ENCODE measurements around the gene HSD17B13.

HSD17B13 gene

GRCh38 chr4:87327136-87327535, 4.5 kb upstream of the HSD17B13 start:
- Histone ChIP-seq H3K36me3 (ENCODE audit: insufficient read depth, low read length) (no peaks in the 10 kb centered on the region), H3K79me2 (ENCODE audit: insufficient read depth, low read length) (no peaks in the 10 kb centered on the region), H3K9me3 (ENCODE audit: insufficient read depth, low read length, severe bottlenecking) (no peaks in the 10 kb centered on the region), H3K4me3 (ENCODE audit: low read depth in 1 of 2, low read length in 2 of 2) (no peak overlapping the region), H3K9ac (ENCODE audit: low read depth, low read length) (no peak overlapping the region), H2AFZ (ENCODE audit: low read depth, low read length) (no peak overlapping the region), H3K4me2 (ENCODE audit: insufficient read depth, low read length) (no peak overlapping the region), H3K27ac (ENCODE audit: low read length) (no peak overlapping the region), H3K4me1 (ENCODE audit: insufficient read depth, low read length) (no peaks in the 10 kb centered on the region), H3K27me3 (ENCODE audit: insufficient read depth, low read length, poor library complexity) (no peaks in the 10 kb centered on the region), H4K20me1 (ENCODE audit: insufficient read depth, low read length) (no peaks in the 10 kb centered on the region)
- DNase-seq (no peak), ATAC-seq (ENCODE audit: insufficient read depth, low read depth) (no peak)
- no peak for TF ChIP-seq EZH2 (IDR thresholded peaks at IDR 0.05; ENCODE audit: borderline replicate concordance, low read depth, low read length, severe bottlenecking)
- TF ChIP-seq, protein P1, sequence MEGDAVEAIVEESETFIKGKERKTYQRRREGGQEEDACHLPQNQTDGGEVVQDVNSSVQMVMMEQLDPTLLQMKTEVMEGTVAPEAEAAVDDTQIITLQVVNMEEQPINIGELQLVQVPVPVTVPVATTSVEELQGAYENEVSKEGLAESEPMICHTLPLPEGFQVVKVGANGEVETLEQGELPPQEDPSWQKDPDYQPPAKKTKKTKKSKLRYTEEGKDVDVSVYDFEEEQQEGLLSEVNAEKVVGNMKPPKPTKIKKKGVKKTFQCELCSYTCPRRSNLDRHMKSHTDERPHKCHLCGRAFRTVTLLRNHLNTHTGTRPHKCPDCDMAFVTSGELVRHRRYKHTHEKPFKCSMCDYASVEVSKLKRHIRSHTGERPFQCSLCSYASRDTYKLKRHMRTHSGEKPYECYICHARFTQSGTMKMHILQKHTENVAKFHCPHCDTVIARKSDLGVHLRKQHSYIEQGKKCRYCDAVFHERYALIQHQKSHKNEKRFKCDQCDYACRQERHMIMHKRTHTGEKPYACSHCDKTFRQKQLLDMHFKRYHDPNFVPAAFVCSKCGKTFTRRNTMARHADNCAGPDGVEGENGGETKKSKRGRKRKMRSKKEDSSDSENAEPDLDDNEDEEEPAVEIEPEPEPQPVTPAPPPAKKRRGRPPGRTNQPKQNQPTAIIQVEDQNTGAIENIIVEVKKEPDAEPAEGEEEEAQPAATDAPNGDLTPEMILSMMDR (IDR thresholded peaks at IDR 0.05; ENCODE audit: borderline replicate concordance, extremely low read depth, low read length, poor library complexity, severe bottlenecking), result no peak

GRCh38 chr4:87326460-87326859, 3.8 kb upstream of the HSD17B13 start:
- H3K27ac ChIP-seq (ENCODE audit: low read length), result no peak overlapping the region
- H3K27me3 ChIP-seq (ENCODE audit: insufficient read depth, low read length, poor library complexity), result no peaks in the 10 kb centered on the region
- DNase-seq (no peak), ATAC-seq (ENCODE audit: insufficient read depth, low read depth) (no peak)
- no peaks in the 10 kb centered on the region for H3K36me3 ChIP-seq (ENCODE audit: insufficient read depth, low read length)
- no peaks in the 10 kb centered on the region for H4K20me1 ChIP-seq (ENCODE audit: insufficient read depth, low read length)
- no peak overlapping the region for H2AFZ ChIP-seq (ENCODE audit: low read depth, low read length)
- H3K4me1 ChIP-seq (ENCODE audit: insufficient read depth, low read length), result no peaks in the 10 kb centered on the region
- no peak overlapping the region for H3K9ac ChIP-seq (ENCODE audit: low read depth, low read length)
- no peak overlapping the region for H3K4me3 ChIP-seq (ENCODE audit: low read depth in 1 of 2, low read length in 2 of 2)
- H3K9me3 ChIP-seq (ENCODE audit: insufficient read depth, low read length, severe bottlenecking), result no peaks in the 10 kb centered on the region
- no peak overlapping the region for H3K4me2 ChIP-seq (ENCODE audit: insufficient read depth, low read length)
- H3K79me2 ChIP-seq (ENCODE audit: insufficient read depth, low read length), result no peaks in the 10 kb centered on the region
- TF ChIP-seq EZH2 (IDR thresholded peaks at IDR 0.05; ENCODE audit: borderline replicate concordance, low read depth, low read length, severe bottlenecking), result no peak
- TF ChIP-seq, protein P1 (IDR thresholded peaks at IDR 0.05; ENCODE audit: borderline replicate concordance, extremely low read depth, low read length, poor library complexity, severe bottlenecking), result no peak

GRCh38 chr4:87321888-87322287, 794 bp downstream of the HSD17B13 start:
- H3K27me3 ChIP-seq (ENCODE audit: insufficient read depth, low read length, poor library complexity), result no peaks in the 10 kb centered on the region
- no peak overlapping the region for H3K27ac ChIP-seq (ENCODE audit: low read length)
- TF ChIP-seq, protein P1 (IDR thresholded peaks at IDR 0.05; ENCODE audit: borderline replicate concordance, extremely low read depth, low read length, poor library complexity, severe bottlenecking), result no peak
- no peak for TF ChIP-seq EZH2 (IDR thresholded peaks at IDR 0.05; ENCODE audit: borderline replicate concordance, low read depth, low read length, severe bottlenecking)
- H3K9ac ChIP-seq (ENCODE audit: low read depth, low read length), result no peak overlapping the region
- no peak for DNase-seq
- no peak overlapping the region for H2AFZ ChIP-seq (ENCODE audit: low read depth, low read length)
- no peaks in the 10 kb centered on the region for H4K20me1 ChIP-seq (ENCODE audit: insufficient read depth, low read length)
- H3K4me3 ChIP-seq (ENCODE audit: low read depth in 1 of 2, low read length in 2 of 2), result no peak overlapping the region
- H3K79me2 ChIP-seq (ENCODE audit: insufficient read depth, low read length), result no peaks in the 10 kb centered on the region
- H3K4me2 ChIP-seq (ENCODE audit: insufficient read depth, low read length), result no peak overlapping the region
- no peaks in the 10 kb centered on the region for H3K9me3 ChIP-seq (ENCODE audit: insufficient read depth, low read length, severe bottlenecking)
- H3K36me3 ChIP-seq (ENCODE audit: insufficient read depth, low read length), result no peaks in the 10 kb centered on the region
- no peaks in the 10 kb centered on the region for H3K4me1 ChIP-seq (ENCODE audit: insufficient read depth, low read length)
- no peak for ATAC-seq (ENCODE audit: insufficient read depth, low read depth)

GRCh38 chr4:87317527-87317926, 5.2 kb downstream of the HSD17B13 start:
- no peaks in the 10 kb centered on the region for H3K9me3 ChIP-seq (ENCODE audit: insufficient read depth, low read length, severe bottlenecking)
- no peak overlapping the region for H3K4me3 ChIP-seq (ENCODE audit: low read depth in 1 of 2, low read length in 2 of 2)
- H3K4me2 ChIP-seq (ENCODE audit: insufficient read depth, low read length), result no peak overlapping the region
- H3K79me2 ChIP-seq (ENCODE audit: insufficient read depth, low read length), result no peaks in the 10 kb centered on the region
- DNase-seq (no peak), ATAC-seq (ENCODE audit: insufficient read depth, low read depth) (no peak)
- no peak for TF ChIP-seq EZH2 (IDR thresholded peaks at IDR 0.05; ENCODE audit: borderline replicate concordance, low read depth, low read length, severe bottlenecking)
- TF ChIP-seq, protein P1 (IDR thresholded peaks at IDR 0.05; ENCODE audit: borderline replicate concordance, extremely low read depth, low read length, poor library complexity, severe bottlenecking), result no peak
- no peak overlapping the region for H3K27ac ChIP-seq (ENCODE audit: low read length)
- no peaks in the 10 kb centered on the region for H3K4me1 ChIP-seq (ENCODE audit: insufficient read depth, low read length)
- no peaks in the 10 kb centered on the region for H3K27me3 ChIP-seq (ENCODE audit: insufficient read depth, low read length, poor library complexity)
- no peaks in the 10 kb centered on the region; the same call in 1 of the 2 replicates for H3K36me3 ChIP-seq (ENCODE audit: insufficient read depth, low read length)
- H3K9ac ChIP-seq (ENCODE audit: low read depth, low read length), result no peak overlapping the region
- H2AFZ ChIP-seq (ENCODE audit: low read depth, low read length), result no peak overlapping the region
- H4K20me1 ChIP-seq (ENCODE audit: insufficient read depth, low read length), result no peaks in the 10 kb centered on the region
